Measurements from ENCODE around the gene TRIM63. TPM values are rescaled to one million over a fixed set of nuclear protein-coding genes. Genes with fewer than 3 reads are reported as not detected.
A peak's percentile ranks its signal among the peaks of the same experiment; 100 is the strongest.

Gene TRIM63
- total and polyA plus RNA-seq, 2 of the 8 experiments (the other 6 are each of a cell fraction or from before 2014, with no cell fraction given): not detected

GRCh38 chr1:26037904-26038303 lies 29.5 kb downstream of the TRIM63 start:
- Histone ChIP-seq H2AK5ac (ENCODE audit: low read depth, low read length) (no peak overlapping the region), H3K79me2 (ENCODE audit: control insufficient read depth in 1 of 2, insufficient read depth in 2 of 2, low read length in 2 of 2) (no peaks in the 10 kb centered on the region), H4K91ac (replicated peaks; ENCODE audit: insufficient read length, low read length) (no peak overlapping the region), H2BK5ac (ENCODE audit: low read depth, low read length) (no peak overlapping the region), H2BK20ac (ENCODE audit: low read length) (no peak overlapping the region), H3K4me3 (ENCODE audit: extremely low read depth in 1 of 4, insufficient read depth in 2 of 4, low read depth in 3 of 4, low read length in 4 of 4) (no peak overlapping the region), H2AFZ (ENCODE audit: low read length) (no peak overlapping the region), H3K56ac (replicated peaks; ENCODE audit: insufficient read length, low read depth, low read length) (no peak overlapping the region), H2BK15ac (ENCODE audit: low read length) (0 out of 2 replicates have a peak overlapping the region, but pooled peaks have one; percentile 29), H3K4me1 (replicated peaks in 1 of 4; ENCODE audit: control insufficient read depth in 3 of 4, insufficient read depth in 4 of 4, low read length in 3 of 4) (peaks cover 0 to 8% (median 6%) of the 10 kb centered on the region in 4 experiments; a peak in 5 of 7 replicates), H4K5ac (ENCODE audit: insufficient read length, low read depth, low read length) (no peak overlapping the region), H3K4me2 (ENCODE audit: insufficient read depth in 1 of 2, low read depth in 2 of 2, low read length in 2 of 2) (no peak overlapping the region), H3K9ac (replicated peaks in 1 of 4; ENCODE audit: extremely low read depth in 1 of 4, low read depth in 3 of 4, low read length in 3 of 4) (no peak overlapping the region), H3K9me3 (ENCODE audit: insufficient read depth in 2 of 2, low read depth in 1 of 2, low read length in 1 of 2) (no peaks in the 10 kb centered on the region), H4K8ac (ENCODE audit: extremely low read depth, insufficient read depth, low read length) (no peak overlapping the region; the same call in 1 of the 2 replicates), H3K36me3 (ENCODE audit: control insufficient read depth in 2 of 4, insufficient read depth in 4 of 4, low read length in 3 of 4) (no peaks in the 10 kb centered on the region), H3K27ac (ENCODE audit: low read depth, low read length) (no peak overlapping the region), H3K18ac (ENCODE audit: extremely low read depth, low read length) (no peak overlapping the region), H3K79me1 (ENCODE audit: low read depth, low read length) (no peaks in the 10 kb centered on the region), H2BK120ac (replicated peaks; ENCODE audit: low read depth, low read length) (no peak overlapping the region), H3K23ac (ENCODE audit: insufficient read length) (no peak overlapping the region), H3K27me3 (replicated peaks in 1 of 4; ENCODE audit: control insufficient read depth in 3 of 4, extremely low read depth in 1 of 4, insufficient read depth in 3 of 4, low read length in 3 of 4) (peaks cover 6 to 36% (median 24%) of the 10 kb centered on the region in 4 experiments; a peak in 6 of 7 replicates), H3K23me2 (ENCODE audit: low read depth, low read length) (peaks cover 9% of the 10 kb centered on the region; the same call in 1 of the 2 replicates), H3K14ac (ENCODE audit: insufficient read length) (no peak overlapping the region), H2BK12ac (ENCODE audit: low read depth, low read length) (no peak overlapping the region), H3K4ac (replicated peaks; ENCODE audit: insufficient read length, low read depth, low read length) (no peak overlapping the region), H4K20me1 (replicated peaks in 1 of 2; ENCODE audit: control insufficient read depth in 1 of 2, insufficient read depth in 2 of 2, low read length in 2 of 2) (peaks cover 0 to 1% of the 10 kb centered on the region in 2 experiments)
- DNase-seq (ENCODE audit: low read depth in 1 of 2, low spot score in 2 of 2) (no peak), FAIRE-seq (no peak)
- POLR2A ChIA-PET (ENCODE audit: partially characterized antibody): interaction anchor here (1.4 kb wide), 1 partner anchor 107 kb away, joined by 3 read pairs; no protein-coding TSS in a partner anchor
- CTCF ChIA-PET (ENCODE audit: partially characterized antibody): interaction anchor here (0.6 to 1.8 kb wide), 4 partner anchors 14 to 266 kb away, joined by 3 to 10 read pairs (median 4); no protein-coding TSS in a partner anchor
- WGBS, 2 experiments (ENCODE audit: extremely low coverage in 1 of 2, insufficient coverage in 1 of 2, insufficient read length in 1 of 2, insufficient replicate concordance in 2 of 2, low coverage in 1 of 2, low lambda C conversion rate in 2 of 2, missing lambda C conversion rate in 1 of 2): 86% methylated on average over 6 of the region's 6 CpGs; no CpG with 5 or more reads in 1 of the 2 experiments
- TF ChIP-seq SUZ12 (IDR thresholded peaks at IDR 0.05; ENCODE audit: low read length) (no peak), RNF2 (IDR thresholded peaks at IDR 0.05; ENCODE audit: borderline replicate concordance, low read depth, low read length, missing control alignments, poor library complexity, severe bottlenecking) (no peak), GABPA (IDR thresholded peaks at IDR 0.05; ENCODE audit: borderline replicate concordance, insufficient read depth, low read length) (no peak), RAD21 (IDR thresholded peaks at IDR 0.05 in 1 of 2, conservative IDR thresholded peaks at IDR 0.05 in 1 of 2; ENCODE audit: low read depth in 2 of 2, low read length in 2 of 2) (no peak)

Data from H1 (cell line).